WTC11 (cell line): ENCODE data around the gene TTC39B. TPM values are rescaled to one million over a fixed set of nuclear protein-coding genes. Genes with fewer than 3 reads are reported as not detected.

Experiments
- ATAC-seq: fragments of 200-7000 bp; cut with Tn5 transposase; 2 replicates; pipeline ENCODE4 v1.10.0; 2021; ENCODE audit warnings: mild to moderate bottlenecking, moderate library complexity
- CTCF ChIA-PET: fragments of 300-600 bp; sonication (Branson Sonifier 250); formaldehyde crosslinking; loops from one replicate; lab custom pipeline; 2021; ENCODE audit warnings: antibody characterized with exemption; lab: Charles Lee
- POLR2A ChIA-PET: fragments of 350-600 bp; sonication (Branson Sonifier 250); formaldehyde crosslinking; loops from one replicate; lab custom pipeline; 2021; ENCODE audit warnings: antibody characterized with exemption; lab: Charles Lee
- DNase-seq: peaks from one replicate; pipeline ENCODE4 v3.0.0; 2021; ENCODE audit warnings: low spot score
- H3K27ac Mint-ChIP-seq: 2 replicates; pipeline ENCODE4 v1.8.0; 2021; ENCODE audit warnings: mixed read lengths
- H3K27me3 Mint-ChIP-seq: 2 replicates; pipeline ENCODE4 v1.8.0; 2021; ENCODE audit warnings: low read depth, mild to moderate bottlenecking, moderate library complexity, mixed read lengths
- H3K36me3 Mint-ChIP-seq: 2 replicates; pipeline ENCODE4 v1.8.0; 2021; ENCODE audit warnings: mixed read lengths
- H3K4me1 Mint-ChIP-seq: 2 replicates; pipeline ENCODE4 v1.8.0; 2022; ENCODE audit warnings: mixed read lengths
- H3K4me3 Mint-ChIP-seq: 2 replicates; pipeline ENCODE4 v1.8.0; 2021; ENCODE audit warnings: mild to moderate bottlenecking, moderate library complexity, mixed read lengths
- H3K9me3 Mint-ChIP-seq: 2 replicates; pipeline ENCODE4 v1.8.0; 2021; ENCODE audit warnings: mixed read lengths
- ATF2 ChIP-seq: sonication (generic); formaldehyde crosslinking; IDR thresholded peaks from 2 replicates; pipeline ENCODE4 v1.8.1; 2022; ENCODE audit warnings: low read depth, missing genetic modification reagents, borderline replicate concordance
- CBFB ChIP-seq: sonication (generic); formaldehyde crosslinking; IDR thresholded peaks from 2 replicates; pipeline ENCODE4 v1.8.1; 2022; ENCODE audit warnings: mild to moderate bottlenecking, low read depth, missing genetic modification reagents
- ELF4 ChIP-seq: sonication (generic); formaldehyde crosslinking; IDR thresholded peaks from 2 replicates; pipeline ENCODE4 v1.8.1; 2022; ENCODE audit warnings: low read depth, mild to moderate bottlenecking, moderate library complexity, missing genetic modification reagents
- ESRRA ChIP-seq: sonication (generic); formaldehyde crosslinking; IDR thresholded peaks from 2 replicates; pipeline ENCODE4 v1.8.1; 2022; ENCODE audit warnings: mild to moderate bottlenecking, missing genetic modification reagents, borderline replicate concordance
- GABPB1 ChIP-seq: sonication (generic); formaldehyde crosslinking; IDR thresholded peaks from 2 replicates; pipeline ENCODE4 v1.8.1; 2023; ENCODE audit warnings: mild to moderate bottlenecking, missing genetic modification reagents
- JUN ChIP-seq: sonication (generic); formaldehyde crosslinking; IDR thresholded peaks from 2 replicates; pipeline ENCODE4 v1.8.0; 2023; ENCODE audit warnings: mild to moderate bottlenecking, missing genetic modification reagents
- KAT7 ChIP-seq: sonication (generic); formaldehyde crosslinking; IDR thresholded peaks from 2 replicates; pipeline ENCODE4 v1.8.1; 2023; ENCODE audit warnings: missing genetic modification reagents, mild to moderate bottlenecking, borderline replicate concordance
- NFATC4 ChIP-seq: fragments of 250-450 bp; sonication (Bioruptor Pico); IDR thresholded peaks from 2 replicates; pipeline ENCODE4 v1.9.0; 2021; ENCODE audit warnings: mild to moderate bottlenecking
- NFE2L1 ChIP-seq: sonication (generic); formaldehyde crosslinking; IDR thresholded peaks from 2 replicates; pipeline ENCODE4 v1.8.1; 2023; ENCODE audit warnings: missing genetic modification reagents
- NFYB ChIP-seq: sonication (generic); formaldehyde crosslinking; conservative IDR thresholded peaks from 2 replicates; pipeline ENCODE4 v1.8.0; 2022; ENCODE audit warnings: low read depth, missing genetic modification reagents
- NR1H2 ChIP-seq: sonication (generic); formaldehyde crosslinking; IDR thresholded peaks from 2 replicates; pipeline ENCODE4 v1.9.0; 2021; ENCODE audit warnings: mild to moderate bottlenecking, moderate library complexity, missing genetic modification reagents
- NR2C2 ChIP-seq: sonication (generic); formaldehyde crosslinking; IDR thresholded peaks from 2 replicates; pipeline ENCODE4 v1.8.0; 2022; ENCODE audit warnings: mild to moderate bottlenecking, missing genetic modification reagents
- SOX15 ChIP-seq: fragments of 250-450 bp; sonication (Bioruptor Pico); IDR thresholded peaks from 2 replicates; pipeline ENCODE4 v1.9.0; 2021; ENCODE audit warnings: mild to moderate bottlenecking
- TP53 ChIP-seq: sonication (generic); formaldehyde crosslinking; IDR thresholded peaks from 2 replicates; pipeline ENCODE4 v1.8.1; 2023; ENCODE audit warnings: mild to moderate bottlenecking, missing genetic modification reagents
- USF2 ChIP-seq: sonication (generic); formaldehyde crosslinking; IDR thresholded peaks from 2 replicates; pipeline ENCODE4 v1.8.1; 2023; ENCODE audit warnings: mild to moderate bottlenecking, missing genetic modification reagents, moderate library complexity
- ZMAT4 ChIP-seq: fragments of 250-450 bp; sonication (Bioruptor Pico); IDR thresholded peaks from 2 replicates; pipeline ENCODE4 v1.9.0; 2021; ENCODE audit warnings: mild to moderate bottlenecking
- total RNA-seq: library from RNA; stranded (reverse); gene quantifications from 3 replicates; pipeline ENCODE4 v1.2.3, GENCODE V29; 2021
- TF ChIP-seq, protein P1 (sequence below): sonication (generic); formaldehyde crosslinking; conservative IDR thresholded peaks from 2 replicates; pipeline ENCODE4 v1.8.1; 2022; ENCODE audit warnings: mild to moderate bottlenecking, missing genetic modification reagents
- TF ChIP-seq, protein P2 (sequence below): fragments of 250-450 bp; sonication (Bioruptor Pico); IDR thresholded peaks from 2 replicates; pipeline ENCODE4 v1.9.0; 2021; ENCODE audit warnings: mild to moderate bottlenecking, borderline replicate concordance
- TF ChIP-seq, protein P3 (sequence below): sonication (generic); formaldehyde crosslinking; IDR thresholded peaks from 2 replicates; pipeline ENCODE4 v1.8.1; 2022; ENCODE audit warnings: low read depth, mild to moderate bottlenecking, moderate library complexity, missing genetic modification reagents, borderline replicate concordance
- TF ChIP-seq, protein P4 (sequence below): sonication (generic); formaldehyde crosslinking; IDR thresholded peaks from 2 replicates; pipeline ENCODE4 v1.8.0; 2023; ENCODE audit warnings: missing genetic modification reagents

TTC39B gene
- total RNA-seq, 1 experiment from 2014 or later, result 12.5 TPM

DNA sequence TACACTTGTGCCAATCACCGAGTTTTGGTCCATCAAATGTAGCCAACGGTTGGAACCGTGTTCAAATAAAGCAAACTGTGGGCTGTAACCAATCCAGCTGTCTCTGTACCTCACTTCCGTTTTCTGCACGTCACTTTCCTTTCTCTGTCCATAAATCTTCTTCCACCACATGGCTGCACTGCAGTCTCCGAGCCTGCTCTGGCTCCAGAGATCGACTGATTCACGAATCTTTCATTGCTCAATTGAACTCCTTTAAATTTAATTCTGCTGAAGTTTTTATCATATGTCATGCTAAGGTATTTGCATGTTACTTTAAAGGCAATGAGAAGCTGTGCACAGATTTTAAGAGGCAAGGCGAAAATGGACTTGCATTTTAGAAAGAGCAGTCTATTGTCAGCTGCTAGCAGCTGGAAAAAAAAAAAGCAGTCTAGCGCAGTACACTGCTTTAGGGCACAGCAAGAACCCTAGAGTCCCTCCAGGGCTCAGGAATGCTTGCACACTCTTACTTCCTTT is 13.2 kb downstream of the TTC39B start:
- TF ChIP-seq USF2 (CRISPR knock-in tag), result no peak
- TF ChIP-seq, protein P1, sequence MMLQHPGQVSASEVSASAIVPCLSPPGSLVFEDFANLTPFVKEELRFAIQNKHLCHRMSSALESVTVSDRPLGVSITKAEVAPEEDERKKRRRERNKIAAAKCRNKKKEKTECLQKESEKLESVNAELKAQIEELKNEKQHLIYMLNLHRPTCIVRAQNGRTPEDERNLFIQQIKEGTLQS (CRISPR knock-in tag), result no peak
- TF ChIP-seq ELF4 (CRISPR knock-in tag), result no peak
- TF ChIP-seq NFYB (CRISPR knock-in tag), result no peak
- no peak for TF ChIP-seq NR1H2
- no peak for TF ChIP-seq GABPB1 (CRISPR knock-in tag)
- TF ChIP-seq ATF2, result no peak
- TF ChIP-seq KAT7, result no peak
- TF ChIP-seq JUN (CRISPR knock-in tag), result no peak
- no peak for TF ChIP-seq NFATC4 (CRISPR knock-in tag)
- TF ChIP-seq, protein P2, sequence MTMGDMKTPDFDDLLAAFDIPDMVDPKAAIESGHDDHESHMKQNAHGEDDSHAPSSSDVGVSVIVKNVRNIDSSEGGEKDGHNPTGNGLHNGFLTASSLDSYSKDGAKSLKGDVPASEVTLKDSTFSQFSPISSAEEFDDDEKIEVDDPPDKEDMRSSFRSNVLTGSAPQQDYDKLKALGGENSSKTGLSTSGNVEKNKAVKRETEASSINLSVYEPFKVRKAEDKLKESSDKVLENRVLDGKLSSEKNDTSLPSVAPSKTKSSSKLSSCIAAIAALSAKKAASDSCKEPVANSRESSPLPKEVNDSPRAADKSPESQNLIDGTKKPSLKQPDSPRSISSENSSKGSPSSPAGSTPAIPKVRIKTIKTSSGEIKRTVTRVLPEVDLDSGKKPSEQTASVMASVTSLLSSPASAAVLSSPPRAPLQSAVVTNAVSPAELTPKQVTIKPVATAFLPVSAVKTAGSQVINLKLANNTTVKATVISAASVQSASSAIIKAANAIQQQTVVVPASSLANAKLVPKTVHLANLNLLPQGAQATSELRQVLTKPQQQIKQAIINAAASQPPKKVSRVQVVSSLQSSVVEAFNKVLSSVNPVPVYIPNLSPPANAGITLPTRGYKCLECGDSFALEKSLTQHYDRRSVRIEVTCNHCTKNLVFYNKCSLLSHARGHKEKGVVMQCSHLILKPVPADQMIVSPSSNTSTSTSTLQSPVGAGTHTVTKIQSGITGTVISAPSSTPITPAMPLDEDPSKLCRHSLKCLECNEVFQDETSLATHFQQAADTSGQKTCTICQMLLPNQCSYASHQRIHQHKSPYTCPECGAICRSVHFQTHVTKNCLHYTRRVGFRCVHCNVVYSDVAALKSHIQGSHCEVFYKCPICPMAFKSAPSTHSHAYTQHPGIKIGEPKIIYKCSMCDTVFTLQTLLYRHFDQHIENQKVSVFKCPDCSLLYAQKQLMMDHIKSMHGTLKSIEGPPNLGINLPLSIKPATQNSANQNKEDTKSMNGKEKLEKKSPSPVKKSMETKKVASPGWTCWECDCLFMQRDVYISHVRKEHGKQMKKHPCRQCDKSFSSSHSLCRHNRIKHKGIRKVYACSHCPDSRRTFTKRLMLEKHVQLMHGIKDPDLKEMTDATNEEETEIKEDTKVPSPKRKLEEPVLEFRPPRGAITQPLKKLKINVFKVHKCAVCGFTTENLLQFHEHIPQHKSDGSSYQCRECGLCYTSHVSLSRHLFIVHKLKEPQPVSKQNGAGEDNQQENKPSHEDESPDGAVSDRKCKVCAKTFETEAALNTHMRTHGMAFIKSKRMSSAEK (CRISPR knock-in tag), result no peak
- TF ChIP-seq, protein P3, sequence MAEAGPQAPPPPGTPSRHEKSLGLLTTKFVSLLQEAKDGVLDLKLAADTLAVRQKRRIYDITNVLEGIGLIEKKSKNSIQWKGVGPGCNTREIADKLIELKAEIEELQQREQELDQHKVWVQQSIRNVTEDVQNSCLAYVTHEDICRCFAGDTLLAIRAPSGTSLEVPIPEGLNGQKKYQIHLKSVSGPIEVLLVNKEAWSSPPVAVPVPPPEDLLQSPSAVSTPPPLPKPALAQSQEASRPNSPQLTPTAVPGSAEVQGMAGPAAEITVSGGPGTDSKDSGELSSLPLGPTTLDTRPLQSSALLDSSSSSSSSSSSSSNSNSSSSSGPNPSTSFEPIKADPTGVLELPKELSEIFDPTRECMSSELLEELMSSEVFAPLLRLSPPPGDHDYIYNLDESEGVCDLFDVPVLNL, result no peak
- no peak; the same call in 1 of the 2 replicates for ATAC-seq

DNA sequence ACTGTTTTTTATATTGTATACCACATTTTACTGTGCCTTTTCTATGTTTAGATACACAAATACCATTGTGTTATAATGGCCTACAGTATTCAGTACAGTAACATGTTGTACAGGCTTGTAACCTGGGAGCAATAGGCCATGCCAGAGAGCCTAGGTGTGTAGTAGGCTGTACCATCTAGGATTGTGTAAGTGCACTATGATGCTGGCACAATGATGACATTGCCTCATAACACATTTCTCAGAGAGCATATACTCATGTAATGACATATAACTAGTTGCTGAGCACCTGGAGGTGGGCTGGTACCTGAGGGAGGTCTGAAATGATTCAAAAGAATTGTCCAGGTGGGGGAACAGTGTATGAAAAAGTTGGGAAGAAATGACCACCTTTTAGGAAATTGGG is 13.9 kb downstream of the TTC39B start:
- Mint-ChIP-seq H3K4me3 (no peak overlapping the region), H3K9me3 (peaks cover 12% of the 10 kb centered on the region), H3K27me3 (no peaks in the 10 kb centered on the region), H3K4me1 (peaks cover 52% of the 10 kb centered on the region), H3K27ac (peak overlapping the region; percentile 3; the same call in 1 of the 2 replicates), H3K36me3 (peaks cover 7% of the 10 kb centered on the region)
- ChIA-PET CTCF (no interaction called here), POLR2A (no interaction called here)
- TF ChIP-seq ESRRA (CRISPR knock-in tag) (no peak), SOX15 (no peak), NR2C2 (CRISPR knock-in tag) (no peak), NFATC4 (CRISPR knock-in tag) (no peak), ZMAT4 (CRISPR knock-in tag) (no peak), TP53 (CRISPR knock-in tag) (no peak), CBFB (no peak), NFE2L1 (CRISPR knock-in tag) (no peak)
- TF ChIP-seq, protein P4, sequence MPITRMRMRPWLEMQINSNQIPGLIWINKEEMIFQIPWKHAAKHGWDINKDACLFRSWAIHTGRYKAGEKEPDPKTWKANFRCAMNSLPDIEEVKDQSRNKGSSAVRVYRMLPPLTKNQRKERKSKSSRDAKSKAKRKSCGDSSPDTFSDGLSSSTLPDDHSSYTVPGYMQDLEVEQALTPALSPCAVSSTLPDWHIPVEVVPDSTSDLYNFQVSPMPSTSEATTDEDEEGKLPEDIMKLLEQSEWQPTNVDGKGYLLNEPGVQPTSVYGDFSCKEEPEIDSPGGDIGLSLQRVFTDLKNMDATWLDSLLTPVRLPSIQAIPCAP (CRISPR knock-in tag), result no peak
- DNase-seq (no peak), ATAC-seq (no peak)

More for the DNA sequence above, 13.2 kb downstream of the TTC39B start:
- H3K4me1 Mint-ChIP-seq, result peaks cover 52% of the 10 kb centered on the region
- CTCF ChIA-PET, result no interaction called here
- H3K27me3 Mint-ChIP-seq, result no peaks in the 10 kb centered on the region
- peaks cover 15% of the 10 kb centered on the region for H3K36me3 Mint-ChIP-seq
- H3K9me3 Mint-ChIP-seq, result peaks cover 13% of the 10 kb centered on the region
- peak overlapping the region; percentile 79 for H3K27ac Mint-ChIP-seq
- no peak for DNase-seq
- H3K4me3 Mint-ChIP-seq, result no peak overlapping the region
- POLR2A ChIA-PET, result no interaction called here
